ENCODE measurements around the gene DCAKD.

DNA sequence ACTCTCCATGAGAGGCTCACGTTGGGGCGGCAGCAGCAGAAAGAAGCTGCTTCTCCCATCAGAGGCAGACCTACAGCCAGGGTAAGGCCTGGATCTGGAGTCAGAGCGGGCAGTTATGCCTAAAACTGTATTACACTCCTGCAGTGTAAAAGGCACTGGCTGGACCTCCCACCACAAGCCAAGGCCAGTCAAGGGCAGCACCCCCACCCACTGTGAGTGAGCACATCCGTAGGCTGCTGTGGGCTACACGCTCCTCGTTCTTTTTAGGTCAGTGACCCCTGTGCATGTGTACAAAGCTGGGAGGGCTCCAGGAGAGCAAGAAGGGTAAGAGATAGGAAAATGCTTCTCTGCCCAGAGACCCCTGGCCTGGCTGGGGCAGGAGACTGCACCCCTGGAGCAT, 20.7 kb downstream of the DCAKD start:
- TF ChIP-seq CTCF (conservative IDR thresholded peaks at IDR 0.05) (no peak), ZFX (IDR thresholded peaks at IDR 0.05) (no peak)

All from C4-2B (cell line).